Tibial nerve (tissue), 4 donors: Measurements from ENCODE around the gene NUBP2. TPM values are rescaled to one million over a fixed set of nuclear protein-coding genes. Genes with fewer than 3 reads are reported as not detected.

Source experiments
- DNase-seq, 2 donors: peaks; one replicate each; pipeline ENCODE4 v3.0.0-alpha.2; 2019; ENCODE audit warnings: low spot score in 2 of 2
- H3K27ac ChIP-seq, 4 donors: fragments of 200-600 bp; sonication (generic) in 3 of 4; one replicate each; pipeline ENCODE4 v1.5.1; 2017 to 2019; ENCODE audit warnings: mild to moderate bottlenecking in 1 of 4
- H3K27me3 ChIP-seq, 2 donors: fragments of 200-600 bp; sonication (generic) in 1 of 2; one replicate each; pipeline versions ENCODE4 v1.5.1 to v1.6.0; 2017 to 2019
- H3K36me3 ChIP-seq, 3 donors: fragments of 200-600 bp; sonication (generic); one replicate each; pipeline ENCODE4 v1.5.1; 2018 to 2019
- H3K4me1 ChIP-seq, 4 donors: fragments of 200-600 bp; sonication (generic) in 3 of 4; one replicate each; pipeline ENCODE4 v1.5.1; 2017 to 2019
- H3K4me3 ChIP-seq, 4 donors: fragments of 200-600 bp; sonication (generic) in 3 of 4; one replicate each; pipeline ENCODE4 v1.5.1; 2017 to 2019; ENCODE audit warnings: mild to moderate bottlenecking in 1 of 4, moderate library complexity in 1 of 4
- H3K9me3 ChIP-seq, 4 donors: fragments of 200-600 bp; sonication (generic) in 3 of 4; one replicate each; pipeline ENCODE4 v1.5.1; 2017 to 2019
- CTCF ChIP-seq, 5 experiments: fragments of 200-600 bp in 3 of 5; fragments of 450-650 bp in 2 of 5; sonication (generic) in 3 of 5; IDR thresholded peaks; one replicate each; pipeline ENCODE4 v1.5.1; 2016 to 2019; ENCODE audit warnings: antibody characterized with exemption in 5 of 5, mild to moderate bottlenecking in 3 of 5, moderate library complexity in 2 of 5
- EP300 ChIP-seq, 2 donors: sonication (generic); formaldehyde crosslinking; IDR thresholded peaks; one replicate each; pipeline ENCODE4 v1.6.1; 2017; ENCODE audit warnings: antibody characterized with exemption in 2 of 2, mild to moderate bottlenecking in 1 of 2
- POLR2A ChIP-seq, 2 donors: fragments of 450-650 bp; IDR thresholded peaks; one replicate each; pipeline ENCODE4 v1.6.1; 2017; ENCODE audit warnings: antibody characterized with exemption in 2 of 2, mild to moderate bottlenecking in 2 of 2, moderate library complexity in 2 of 2
- WGBS, 2 donors: methylation state at CpG; one replicate each; pipeline ENCODE4 v1.1.5; 2018; 5-methylcytosine and 5-hydroxymethylcytosine counted together
- total RNA-seq, 4 donors: library from RNA; depleted of rRNA; stranded (reverse); fragments of >200 nt; gene quantifications; one replicate each; pipeline ENCODE4 v1.1.0, GENCODE V29; 2016

Gene NUBP2
- total RNA-seq, 4 donors from 2014 or later: 73.5 to 93.9 (median 87.4) TPM

DNA sequence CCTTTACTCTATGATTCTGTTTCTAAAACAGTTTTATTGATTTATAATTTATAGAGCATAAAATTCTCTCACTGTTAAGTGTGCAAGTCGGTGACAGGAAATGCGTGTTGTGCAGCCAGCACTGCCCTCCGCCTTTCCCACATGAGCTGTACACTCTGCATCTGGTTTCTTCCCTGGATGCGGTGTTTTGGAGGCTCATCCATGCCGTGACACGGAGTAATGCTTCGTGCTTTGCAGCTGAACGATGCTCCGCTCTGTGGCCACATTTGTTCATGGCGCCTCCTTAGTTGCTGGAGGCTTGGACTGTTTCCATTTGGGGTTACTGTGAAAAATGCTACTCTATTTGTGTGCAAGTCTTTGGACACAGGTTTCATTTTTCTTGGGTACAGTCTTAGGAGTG is 17.9 kb downstream of the NUBP2 start:
- DNase-seq: no peak
- WGBS, 2 donors: 81% methylated on average over 10 of the region's 10 CpGs
- Histone ChIP-seq H3K4me3 (no peak overlapping the region), H3K27ac (no peak overlapping the region), H3K9me3 (peaks cover 0 to 15% (median 0%) of the 10 kb centered on the region in 4 donors), H3K27me3 (no peaks in the 10 kb centered on the region), H3K36me3 (peaks cover 0 to 17% (median 0%) of the 10 kb centered on the region in 3 donors), H3K4me1 (no peaks in the 10 kb centered on the region)
- TF ChIP-seq CTCF (IDR thresholded peaks at IDR 0.05) (no peak), EP300 (IDR thresholded peaks at IDR 0.05) (no peak), POLR2A (IDR thresholded peaks at IDR 0.05) (no peak)

GRCh38 chr16:1807626-1808025 is 24.9 kb downstream of the NUBP2 start:
- TF ChIP-seq POLR2A (IDR thresholded peaks at IDR 0.05): no peak
- TF ChIP-seq CTCF (IDR thresholded peaks at IDR 0.05): no peak
- no peak for TF ChIP-seq EP300 (IDR thresholded peaks at IDR 0.05)
- Histone ChIP-seq H3K4me3 (no peak overlapping the region), H3K27ac (no peak overlapping the region), H3K27me3 (no peaks in the 10 kb centered on the region), H3K4me1 (peaks cover 0 to 2% (median 0%) of the 10 kb centered on the region in 4 donors), H3K9me3 (no peaks in the 10 kb centered on the region), H3K36me3 (peaks cover 0 to 58% (median 12%) of the 10 kb centered on the region in 3 donors)
- 75 to 90% methylated on average over 10 of the region's 10 CpGs for WGBS, 2 donors
- no peak for DNase-seq

DNA sequence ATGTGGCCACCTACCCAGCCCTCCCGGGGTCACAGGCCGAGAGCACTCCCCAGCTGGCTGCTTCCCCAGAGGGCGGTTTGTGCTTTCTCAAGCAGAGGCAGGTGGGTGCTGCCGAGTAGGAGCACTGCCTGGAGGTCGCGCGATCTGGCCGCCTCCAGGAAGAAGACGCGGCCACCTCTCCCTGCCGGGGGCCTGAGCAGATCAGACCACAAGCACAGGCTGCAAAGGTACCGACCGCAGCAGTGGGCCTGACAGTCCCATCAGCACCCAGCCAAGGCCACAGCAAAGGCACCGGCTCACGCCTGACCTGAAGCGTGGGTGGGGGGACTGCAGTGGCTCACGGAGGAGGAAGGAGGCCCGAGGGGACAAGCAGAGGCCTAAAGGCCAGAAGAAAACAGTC is 25.9 kb downstream of the NUBP2 start:
- Histone ChIP-seq H3K4me1 (peaks cover 0 to 9% (median 0%) of the 10 kb centered on the region in 4 donors), H3K27ac (no peak overlapping the region), H3K36me3 (peaks cover 0 to 69% (median 12%) of the 10 kb centered on the region in 3 donors), H3K4me3 (no peak overlapping the region), H3K27me3 (no peaks in the 10 kb centered on the region), H3K9me3 (no peaks in the 10 kb centered on the region)
- no peak for DNase-seq
- 79 to 82% methylated on average over 16 to 18 of the region's 18 CpGs for WGBS, 2 donors
- TF ChIP-seq EP300 (IDR thresholded peaks at IDR 0.05): no peak
- TF ChIP-seq CTCF (IDR thresholded peaks at IDR 0.05): no peak
- TF ChIP-seq POLR2A (IDR thresholded peaks at IDR 0.05): no peak

- Histone ChIP-seq H3K36me3 (peaks cover 0 to 73% (median 12%) of the 10 kb centered on the region in 3 donors), H3K9me3 (no peaks in the 10 kb centered on the region), H3K27ac (no peak overlapping the region), H3K27me3 (no peaks in the 10 kb centered on the region), H3K4me1 (peaks cover 0 to 9% (median 0%) of the 10 kb centered on the region in 4 donors), H3K4me3 (no peak overlapping the region)
- DNase-seq: no peak
- TF ChIP-seq EP300 (IDR thresholded peaks at IDR 0.05): no peak
- no peak for TF ChIP-seq CTCF (IDR thresholded peaks at IDR 0.05)
- TF ChIP-seq POLR2A (IDR thresholded peaks at IDR 0.05): no peak
- WGBS, 2 donors: 82 to 88% methylated on average over 15 to 24 of the region's 28 CpGs
Observed at GRCh38 chr16:1809281-1809801, 26.6 kb downstream of the NUBP2 start.

GRCh38 chr16:1810106-1810505 is 27.3 kb downstream of the NUBP2 start:
- no peak overlapping the region for H3K4me3 ChIP-seq
- no peak for DNase-seq
- H3K27ac ChIP-seq: no peak overlapping the region
- H3K36me3 ChIP-seq: peaks cover 0 to 75% (median 12%) of the 10 kb centered on the region in 3 donors
- H3K9me3 ChIP-seq: no peaks in the 10 kb centered on the region
- no peaks in the 10 kb centered on the region for H3K27me3 ChIP-seq
- H3K4me1 ChIP-seq: peaks cover 0 to 9% (median 2%) of the 10 kb centered on the region in 4 donors
- no peak for TF ChIP-seq EP300 (IDR thresholded peaks at IDR 0.05)
- TF ChIP-seq POLR2A (IDR thresholded peaks at IDR 0.05): no peak
- TF ChIP-seq CTCF (IDR thresholded peaks at IDR 0.05): no peak
- 92 to 96% methylated on average over 16 of the region's 16 CpGs for WGBS, 2 donors
